CD4-positive, alpha-beta T cell treated with Interleukin-15 for 4 hours (primary cell): ENCODE data around the gene INTS14.
"Not testable (repeated sequence)": the region's sequence is repeated elsewhere in the genome, so short reads cannot be mapped to it uniquely, and the experiment has no call there.

ENCODE experiments used
- DNase-seq: peaks from one replicate; pipeline ENCODE4 v3.0.0-alpha.2; 2020; ENCODE audit warnings: low spot score

INTS14 gene

DNA sequence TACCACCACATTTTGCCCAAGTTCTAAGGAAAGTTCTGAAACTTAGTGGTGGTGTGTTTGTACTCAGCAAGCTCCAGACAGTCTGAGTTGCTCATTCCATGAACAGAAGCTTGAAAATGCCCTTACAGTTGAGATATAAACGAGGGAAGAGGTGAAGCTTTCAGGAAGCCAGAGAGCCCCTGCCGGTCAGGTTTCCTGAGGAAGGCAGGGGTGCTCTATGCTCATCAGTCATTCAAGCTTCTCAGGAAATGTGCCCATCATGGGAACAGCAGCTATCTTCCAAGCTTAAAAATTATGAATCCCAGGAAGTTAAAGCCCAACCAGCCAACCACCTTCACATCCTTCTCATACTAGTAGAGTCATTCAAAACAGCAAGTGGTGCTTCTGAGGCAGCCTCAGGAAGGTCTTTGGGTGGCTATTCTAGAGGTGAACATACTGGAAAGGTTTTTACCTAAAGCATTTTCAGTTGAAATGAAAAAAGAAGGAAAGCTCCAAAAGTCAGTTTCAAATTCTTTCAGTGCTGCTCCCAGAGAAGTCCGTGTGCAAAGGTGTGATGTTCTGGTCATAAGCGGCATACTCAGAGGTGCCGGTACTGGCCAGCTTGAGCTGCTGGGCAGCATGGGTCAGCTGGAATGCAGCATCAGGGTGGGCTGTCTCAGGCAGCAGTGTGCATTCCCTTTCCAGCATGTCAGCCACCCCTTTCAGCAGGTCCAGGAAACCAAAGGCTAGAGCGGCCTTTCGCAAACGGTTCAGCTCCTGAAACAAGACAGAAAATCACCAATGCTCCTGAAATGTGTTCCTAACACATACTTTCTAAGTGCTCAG is 31.8 kb downstream of the INTS14 start:
- no peak for DNase-seq

DNA sequence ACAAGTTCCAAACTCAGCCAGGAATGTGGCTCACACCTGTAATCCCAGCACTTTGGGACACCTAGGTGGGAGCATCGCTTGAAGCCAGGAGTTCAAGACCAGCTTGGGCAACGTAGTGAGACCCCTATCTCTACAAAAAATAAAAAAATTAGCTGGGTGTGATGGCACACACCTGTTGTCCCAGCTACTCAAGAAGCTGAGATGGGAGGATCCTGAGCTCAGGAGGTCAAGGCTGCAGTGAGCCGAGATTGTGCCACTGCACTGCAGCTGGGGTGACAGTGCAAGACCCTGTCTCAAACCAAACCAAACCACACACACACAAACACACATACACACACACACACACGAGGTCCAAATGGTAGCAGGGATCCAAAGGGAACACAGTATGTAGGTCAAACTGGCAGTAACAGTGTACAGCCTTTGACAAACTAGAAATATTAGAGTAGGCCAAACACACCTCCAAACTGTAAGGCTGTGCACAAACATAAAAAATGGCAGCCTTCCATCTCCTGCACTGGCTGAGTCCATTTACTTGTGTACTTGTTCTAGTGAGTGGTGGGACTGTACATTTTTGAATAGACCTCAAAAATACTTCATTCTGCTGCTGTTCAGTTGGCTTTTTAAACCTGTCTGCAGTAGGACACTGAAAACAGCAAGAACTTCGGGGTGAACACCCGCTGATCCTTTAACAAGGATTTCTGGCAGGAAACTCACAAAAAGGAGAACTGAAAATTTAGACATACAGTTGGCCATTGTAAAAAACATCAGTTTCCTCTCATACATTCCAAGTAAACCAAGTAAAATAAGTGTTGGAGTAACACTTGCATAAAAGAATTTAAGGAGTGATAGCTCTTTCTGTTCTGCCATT is 33.6 kb downstream of the INTS14 start:
- DNase-seq = no peak

DNA sequence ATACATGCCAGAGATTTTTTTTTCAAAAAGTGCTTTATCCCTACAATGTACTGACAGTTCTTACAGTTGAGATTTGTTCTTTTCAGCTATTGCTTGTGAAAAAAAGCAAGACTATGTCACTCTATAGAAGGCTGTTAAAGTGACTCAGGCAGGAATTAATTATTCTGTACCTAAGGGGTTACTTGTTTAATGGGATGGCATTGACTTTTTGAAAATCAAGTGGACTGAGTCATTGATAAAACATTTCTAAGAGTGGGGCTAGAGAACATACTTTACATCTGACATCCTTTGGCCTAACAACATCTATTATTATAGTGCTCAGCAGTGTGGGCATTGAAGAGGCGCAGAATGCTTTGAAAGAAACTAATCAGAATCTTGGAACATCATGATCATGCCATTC is 34.3 kb downstream of the INTS14 start:
- DNase-seq = no peak

DNA sequence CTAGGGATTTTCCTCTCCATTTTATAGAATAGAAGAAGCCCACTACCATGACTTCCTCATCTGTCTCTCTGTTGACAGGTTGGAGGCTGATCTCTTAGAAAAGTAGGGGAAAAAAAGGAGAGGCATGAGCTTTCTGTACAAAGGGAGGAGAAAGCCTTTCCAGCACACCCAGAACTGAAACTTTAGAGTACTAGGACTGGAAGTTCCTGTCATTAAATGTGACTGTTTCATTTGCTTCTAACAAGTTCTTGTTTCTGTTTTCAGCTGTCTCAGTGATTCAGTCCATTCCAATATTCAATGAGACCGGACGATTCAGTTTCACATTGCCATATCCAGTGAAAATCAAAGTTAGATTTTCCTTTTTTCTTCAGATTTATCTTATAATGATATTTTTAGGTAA is 39.0 kb downstream of the INTS14 start:
- no peak for DNase-seq

DNA sequence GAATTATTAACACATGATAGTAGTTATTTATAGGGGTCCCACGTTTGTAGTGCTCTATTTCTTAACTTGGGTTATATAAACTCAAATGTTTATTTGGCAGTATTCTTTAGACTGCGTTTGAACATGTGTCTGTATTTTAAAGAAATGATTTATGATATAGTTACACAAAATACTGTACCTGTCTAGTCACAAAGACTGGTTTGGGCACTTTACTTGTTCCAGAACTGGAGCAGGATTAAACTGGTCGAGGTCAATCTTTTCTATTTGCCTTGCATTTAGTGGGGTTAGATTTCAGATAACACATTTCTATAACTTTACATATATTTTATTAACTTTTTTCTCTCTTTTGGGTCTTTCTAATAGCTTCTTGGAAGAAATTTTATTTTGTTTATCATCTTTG is 41.2 kb downstream of the INTS14 start:
- DNase-seq = no peak

DNA sequence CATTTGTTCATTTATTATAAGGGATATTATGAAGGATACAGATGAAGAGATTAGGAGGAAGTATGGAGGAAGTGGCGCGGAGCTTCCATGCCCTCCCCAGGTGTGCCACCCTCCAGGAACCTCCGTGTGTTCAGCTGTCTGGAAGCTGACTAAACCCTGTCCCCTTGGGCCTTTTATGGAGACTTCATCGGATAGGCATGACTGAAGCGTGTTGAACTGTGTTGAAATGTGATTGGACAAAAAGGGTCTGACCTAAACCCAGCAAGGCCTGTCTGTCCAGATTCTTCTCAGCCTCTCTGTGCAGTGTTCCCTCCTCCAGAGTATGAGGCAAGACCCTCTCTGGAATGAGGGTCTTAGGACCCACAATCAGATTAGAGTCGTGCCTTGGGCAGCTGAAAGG is 49.0 kb downstream of the INTS14 start:
- no peak for DNase-seq

DNA sequence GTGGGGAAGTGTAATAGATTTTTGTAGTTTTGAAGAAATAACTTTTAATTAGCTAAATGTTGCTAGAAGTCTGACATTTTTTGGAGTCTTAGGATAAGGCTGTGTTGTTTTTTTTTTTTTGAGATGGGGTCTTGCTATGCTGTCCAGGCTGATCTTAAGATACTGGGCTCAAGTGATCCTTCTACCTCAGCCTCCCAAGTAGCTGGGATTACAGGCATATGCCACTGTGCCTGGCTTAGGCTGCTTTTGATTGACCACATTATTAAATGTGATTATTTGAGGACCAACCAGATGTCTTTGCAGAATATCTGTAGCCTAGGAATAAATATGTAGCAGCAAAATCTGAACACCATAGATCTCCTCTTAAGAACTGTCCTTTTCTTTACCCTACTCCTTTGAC is 51.0 kb downstream of the INTS14 start:
- DNase-seq = no peak

DNA sequence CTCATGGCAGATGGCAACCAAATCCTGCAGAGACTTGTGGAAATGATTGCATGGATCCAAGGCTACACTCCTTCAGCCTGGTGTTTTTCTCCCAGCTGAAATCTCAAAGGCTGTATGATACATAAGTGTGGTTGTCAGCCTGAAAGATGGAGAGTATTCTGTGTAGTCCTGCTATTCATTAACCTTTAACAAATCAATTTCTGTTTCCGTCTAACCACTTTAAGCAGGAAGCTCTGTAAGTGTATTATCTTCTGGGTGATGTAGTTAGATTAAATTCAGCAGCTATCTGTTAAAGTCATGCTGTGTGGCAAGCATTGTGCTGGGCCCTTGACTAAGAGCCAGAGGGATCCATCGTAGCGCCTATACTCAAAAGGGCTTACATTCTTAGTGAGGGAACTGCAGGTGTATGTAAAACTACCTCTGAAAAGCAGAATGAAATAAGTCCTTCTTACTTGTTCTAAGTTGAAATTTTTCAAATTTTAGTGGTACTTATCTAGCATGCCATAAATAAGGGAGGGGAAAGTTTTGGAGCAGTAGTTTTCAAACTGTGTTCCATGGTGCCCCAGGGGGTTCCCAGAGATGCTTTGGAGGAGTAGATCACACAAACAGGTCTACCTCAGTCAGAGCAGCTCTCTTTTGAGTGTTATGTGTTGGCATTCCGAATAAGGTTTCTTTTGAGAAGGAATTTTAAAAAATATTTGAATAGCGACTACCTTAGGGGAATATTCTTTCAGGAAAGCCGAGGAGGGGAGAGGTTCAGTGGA is 51.8 kb downstream of the INTS14 start:
- no peak for DNase-seq

DNA sequence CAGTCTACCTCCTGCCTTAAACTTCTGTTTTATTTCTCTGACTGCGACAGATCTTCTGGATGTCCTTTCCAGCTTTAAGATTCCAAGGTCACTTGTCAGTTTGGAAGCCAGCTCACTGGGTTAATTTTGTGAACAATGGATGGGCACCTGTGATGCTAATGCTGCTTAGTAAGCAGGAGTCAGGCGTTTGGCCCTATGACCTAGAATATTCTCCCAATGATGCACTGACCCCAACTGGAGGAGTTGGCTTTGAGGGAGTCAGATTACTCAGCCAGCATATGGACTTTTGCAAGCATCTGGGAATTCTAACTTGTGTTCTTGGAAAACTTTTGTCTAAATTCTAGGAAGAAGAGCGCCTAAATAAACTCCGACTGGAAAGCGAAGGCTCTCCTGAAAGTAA is 52.6 kb downstream of the INTS14 start:
- no peak for DNase-seq

DNA sequence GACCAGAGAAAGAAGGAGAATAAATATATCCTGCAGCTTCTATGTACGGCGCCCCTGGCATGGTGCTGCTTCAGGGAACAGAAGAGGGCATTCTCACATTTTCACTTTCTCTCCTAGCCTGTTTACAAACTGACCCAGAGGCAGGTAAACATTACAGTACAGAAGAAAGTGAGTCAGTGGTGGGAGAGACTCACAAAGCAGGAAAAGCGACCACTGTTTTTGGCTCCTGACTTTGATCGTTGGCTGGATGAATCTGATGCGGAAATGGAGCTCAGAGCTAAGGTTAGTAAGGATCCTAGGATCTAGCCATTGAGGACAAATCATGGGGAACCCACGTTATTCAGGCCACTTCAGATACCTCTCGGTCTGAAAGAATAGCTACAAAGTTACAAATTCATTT is 54.3 kb downstream of the INTS14 start:
- no peak for DNase-seq

DNA sequence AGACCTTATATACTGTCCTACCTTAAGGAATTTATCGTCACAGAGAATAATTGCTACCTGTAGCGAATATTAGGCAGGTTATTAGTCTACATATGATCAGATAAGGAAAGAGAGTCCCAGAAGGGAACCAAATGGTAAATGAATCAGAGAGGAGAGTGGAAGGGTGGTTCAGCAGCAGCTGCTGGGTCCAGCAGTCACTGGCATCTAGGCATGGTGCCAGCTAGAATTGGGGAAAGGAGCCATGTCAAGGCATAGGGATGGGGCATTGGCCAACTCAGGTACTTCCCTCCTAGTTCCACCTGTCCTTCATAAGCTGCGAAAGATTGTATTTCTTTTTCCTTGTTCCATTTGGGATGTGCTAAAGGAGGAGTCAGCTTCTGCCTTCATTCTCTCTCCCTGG is 57.2 kb downstream of the INTS14 start:
- no peak for DNase-seq

DNA sequence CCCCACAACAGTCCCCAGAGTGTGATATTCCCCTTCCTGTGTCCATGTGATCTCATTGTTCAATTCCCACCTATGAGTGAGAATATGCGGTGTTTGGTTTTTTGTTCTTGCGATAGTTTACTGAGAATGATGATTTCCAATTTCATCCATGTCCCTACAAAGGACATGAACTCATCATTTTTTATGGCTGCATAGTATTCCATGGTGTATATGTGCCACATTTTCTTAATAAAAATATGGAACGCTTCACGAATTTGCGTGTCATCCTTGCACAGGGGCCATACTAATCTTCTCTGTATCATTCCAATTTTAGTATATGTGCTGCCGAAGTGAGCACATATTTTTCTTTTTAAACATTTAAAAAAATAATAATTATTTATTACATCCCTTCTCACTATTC is 58.1 kb downstream of the INTS14 start:
- not testable (repeated sequence) for DNase-seq

DNA sequence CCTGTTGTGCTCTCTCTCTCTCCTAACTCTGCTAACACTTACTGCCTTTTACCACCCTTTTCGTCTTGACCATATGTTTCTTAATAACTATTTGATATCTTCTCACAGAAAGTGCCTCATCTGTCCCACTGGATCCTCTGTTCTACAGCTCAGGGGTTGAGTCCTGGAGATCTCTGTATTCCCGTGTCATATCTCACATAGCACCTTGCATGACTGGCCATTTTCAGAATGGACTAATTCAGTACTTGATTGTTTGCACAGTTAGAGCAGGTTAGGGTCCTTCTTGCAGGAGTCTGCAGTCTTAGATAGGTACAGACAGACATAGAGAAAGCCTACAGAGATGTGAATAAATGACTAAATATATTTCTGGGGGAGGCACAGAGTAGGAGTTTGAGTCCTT is 59.7 kb downstream of the INTS14 start:
- DNase-seq = no peak

DNA sequence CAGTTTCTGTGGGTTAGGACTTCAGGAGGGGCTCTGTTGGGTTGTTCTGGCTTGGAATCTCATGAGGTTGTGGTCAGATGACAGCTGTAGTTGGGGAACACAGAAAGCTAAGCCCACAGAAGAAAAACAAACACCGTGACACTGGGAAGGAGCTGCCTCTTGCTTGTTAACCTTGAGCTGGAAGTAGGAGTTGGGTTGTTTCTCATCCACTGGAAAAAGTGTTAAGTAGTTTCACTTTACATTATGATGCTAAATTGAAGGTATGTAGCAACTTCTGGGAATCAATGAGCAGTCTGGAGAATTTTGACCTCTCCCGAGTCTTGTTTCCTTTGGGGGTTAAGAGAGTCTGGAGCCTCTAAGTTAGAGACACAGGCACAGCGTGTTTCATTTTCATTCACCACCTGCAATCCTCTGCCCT is 60.2 kb downstream of the INTS14 start:
- DNase-seq = no peak

DNA sequence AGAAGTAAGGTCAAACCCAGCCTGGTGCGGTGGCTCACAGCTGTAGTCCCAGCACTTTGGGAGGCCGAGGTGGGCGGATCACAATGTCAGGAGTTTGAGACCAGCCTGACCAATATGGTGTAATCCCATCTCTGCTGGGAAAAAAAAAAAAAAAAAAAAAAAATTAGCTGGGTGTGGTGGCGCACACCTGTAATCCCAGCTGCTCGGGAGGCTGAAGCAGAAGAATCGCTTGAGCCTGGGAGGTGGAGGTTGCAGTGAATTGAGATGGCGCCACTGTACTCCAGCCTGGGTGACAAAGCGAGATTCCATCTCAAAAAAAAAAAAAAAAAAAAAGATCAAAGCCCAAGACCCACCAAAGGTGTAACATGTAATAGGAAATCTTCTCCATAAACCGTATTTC is 61.6 kb downstream of the INTS14 start:
- not testable (repeated sequence) for DNase-seq

DNA sequence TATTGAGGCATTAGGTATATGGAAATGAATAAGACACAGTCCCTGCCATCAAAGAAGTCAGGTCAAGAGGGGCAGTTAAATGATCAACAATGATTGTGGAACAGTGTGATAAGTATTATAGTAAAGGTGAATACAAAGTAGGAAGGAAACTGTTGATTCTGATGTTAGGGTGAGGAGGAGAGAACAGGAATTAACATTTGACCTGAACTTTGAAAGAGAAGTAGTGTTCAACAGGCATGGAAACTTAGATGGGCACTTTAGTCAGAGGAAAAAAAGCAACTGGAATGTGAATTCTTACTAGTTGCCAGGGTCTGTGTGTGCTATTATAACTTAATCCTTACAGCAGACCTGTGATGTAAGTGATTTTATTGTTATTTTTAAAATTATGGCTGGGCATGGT is 63.1 kb downstream of the INTS14 start:
- DNase-seq = no peak

DNA sequence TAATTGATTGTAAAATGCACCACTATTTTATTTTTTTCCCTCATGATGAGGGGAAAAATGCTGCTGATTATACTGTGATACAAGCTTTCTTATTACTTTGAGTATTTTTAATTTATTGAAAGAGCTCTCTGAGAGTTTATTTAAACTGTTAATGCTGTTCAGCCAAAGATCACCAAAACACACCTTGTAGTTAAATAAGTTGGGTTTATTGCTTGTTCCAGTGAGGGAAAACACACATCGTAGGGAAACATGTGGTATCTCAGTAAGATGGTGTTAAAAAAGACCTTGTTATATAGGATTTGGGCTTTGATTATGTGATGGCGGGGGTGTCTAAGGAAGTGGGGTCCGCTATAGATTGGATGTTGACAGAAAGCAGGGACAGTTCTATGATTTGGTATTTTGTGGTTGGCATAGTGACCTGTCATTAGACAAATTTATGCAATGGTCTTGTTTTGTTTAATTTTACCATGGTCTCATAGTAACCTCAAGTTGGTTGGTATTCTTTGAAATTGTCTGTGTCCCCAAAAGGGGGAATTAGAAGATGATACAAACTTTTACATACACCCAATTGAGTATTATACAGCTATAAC is 69.6 kb downstream of the INTS14 start:
- no peak for DNase-seq

DNA sequence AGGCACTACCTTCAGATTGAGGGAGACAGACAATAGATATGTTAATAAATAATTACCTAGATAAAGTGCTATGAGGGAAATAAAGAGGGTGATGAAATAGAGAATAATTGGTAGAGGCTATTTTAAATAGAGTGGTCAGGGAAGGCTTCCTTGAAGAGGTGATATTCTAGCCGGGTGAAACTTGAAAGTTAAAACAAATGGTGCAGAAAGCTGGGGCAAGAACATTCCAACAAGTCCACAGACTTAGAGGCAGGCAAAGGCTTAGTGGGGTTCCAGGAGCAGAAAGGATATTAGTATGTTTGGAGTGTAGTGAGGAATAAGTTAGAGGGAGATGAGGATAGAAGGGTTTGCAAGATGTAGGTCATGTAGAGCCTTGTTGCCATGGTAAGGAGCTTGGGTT is 70.6 kb downstream of the INTS14 start:
- no peak for DNase-seq

DNA sequence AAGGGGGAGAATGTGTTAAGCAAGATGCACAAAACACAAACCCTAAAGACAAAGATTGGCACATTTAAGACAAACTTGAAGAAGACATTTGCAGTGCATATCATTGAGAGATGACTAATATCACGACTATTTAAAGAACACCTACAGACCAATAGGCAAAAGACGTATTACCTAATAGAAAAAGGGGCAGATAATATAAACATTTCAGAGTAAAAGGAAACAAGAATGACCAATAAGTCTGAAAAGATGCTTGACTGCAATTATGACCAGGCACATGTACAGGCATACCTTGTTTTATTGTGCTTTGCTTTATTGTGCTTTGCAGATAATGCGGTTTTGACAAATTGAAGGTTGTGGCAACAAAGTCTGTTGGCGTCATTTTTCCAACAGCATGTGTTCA is 75.7 kb downstream of the INTS14 start:
- DNase-seq = no peak

DNA sequence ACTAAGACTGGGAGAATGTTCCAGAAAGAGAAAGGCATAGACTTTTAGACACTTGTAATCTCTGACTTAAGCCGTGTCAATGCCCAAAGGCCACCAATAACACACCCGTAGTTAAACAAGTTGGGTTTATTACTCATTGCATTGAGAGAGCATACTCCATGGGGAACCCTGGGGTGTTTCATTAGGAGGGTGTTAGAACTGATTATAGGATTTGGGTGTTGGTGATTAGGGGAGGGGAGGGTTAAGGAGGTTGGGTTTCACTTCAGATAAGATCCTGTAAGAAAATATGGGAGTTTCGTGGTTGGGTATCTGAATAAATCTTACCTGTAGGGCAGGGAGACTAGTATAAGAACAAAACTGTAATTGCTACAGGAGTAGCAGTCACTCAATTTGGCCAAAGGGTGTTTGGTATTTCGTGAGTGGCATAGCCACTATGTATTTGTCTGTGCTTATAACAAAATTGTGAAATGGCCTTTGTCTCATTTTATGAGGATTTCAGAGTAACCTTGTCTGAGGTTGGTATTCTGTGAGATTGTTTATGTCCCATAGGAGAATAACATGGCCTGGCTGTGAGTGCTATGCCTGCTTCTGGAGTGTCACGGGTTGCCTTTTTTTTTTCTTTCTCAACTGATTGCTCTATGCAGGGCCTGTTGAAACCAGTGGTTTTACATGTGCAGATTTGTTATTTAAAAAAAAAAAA is 77.7 kb downstream of the INTS14 start:
- no peak for DNase-seq

DNA sequence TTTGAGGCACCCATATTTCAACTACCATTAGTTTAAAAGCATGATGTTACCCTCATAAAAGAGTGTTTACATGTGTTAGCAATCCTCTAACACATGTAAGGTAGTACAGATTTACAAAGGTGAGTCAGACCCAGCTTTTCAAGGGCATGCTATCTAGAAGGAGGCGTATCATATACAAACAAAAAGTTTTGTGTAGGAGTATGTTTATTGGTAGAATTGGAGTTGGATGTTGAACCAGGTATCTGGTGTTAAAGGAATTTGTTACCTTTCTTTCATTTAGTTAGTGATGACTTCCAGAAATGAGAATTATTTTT is 78.2 kb downstream of the INTS14 start:
- no peak for DNase-seq
